Activated CD4-positive, alpha-beta T cell treated with anti-CD3 and anti-CD28 coated beads, Interleukin-2, Interleukin-4, amounts not matched to agents 100 ng/mL and 50 ng/mL, durations not matched to agents 16 hours and 8 hours (primary cell): ENCODE data around the gene CTNND2.

Source experiments
- DNase-seq: peaks from one replicate; pipeline ENCODE4 v3.0.0-alpha.2; 2020; ENCODE audit warnings: low spot score

CTNND2 gene

DNA sequence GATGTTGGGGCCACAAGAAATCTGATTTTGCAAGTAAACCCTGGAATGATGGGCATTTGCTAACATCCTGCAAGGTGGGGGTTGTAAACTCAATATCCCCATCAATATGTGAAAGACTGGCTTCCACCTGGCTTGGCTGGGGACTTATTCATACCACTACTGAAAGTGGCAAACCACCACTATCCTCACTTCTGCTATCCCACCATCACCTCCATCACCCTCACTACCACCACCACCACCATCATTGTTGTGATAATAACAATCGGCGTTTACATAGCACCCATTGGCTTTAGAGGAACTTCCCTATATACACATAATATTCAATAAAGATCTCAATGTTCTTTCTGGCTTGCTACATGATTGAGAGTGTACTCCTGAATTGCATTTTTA lies 918.5 kb downstream of the CTNND2 start:
- no peak for DNase-seq

DNA sequence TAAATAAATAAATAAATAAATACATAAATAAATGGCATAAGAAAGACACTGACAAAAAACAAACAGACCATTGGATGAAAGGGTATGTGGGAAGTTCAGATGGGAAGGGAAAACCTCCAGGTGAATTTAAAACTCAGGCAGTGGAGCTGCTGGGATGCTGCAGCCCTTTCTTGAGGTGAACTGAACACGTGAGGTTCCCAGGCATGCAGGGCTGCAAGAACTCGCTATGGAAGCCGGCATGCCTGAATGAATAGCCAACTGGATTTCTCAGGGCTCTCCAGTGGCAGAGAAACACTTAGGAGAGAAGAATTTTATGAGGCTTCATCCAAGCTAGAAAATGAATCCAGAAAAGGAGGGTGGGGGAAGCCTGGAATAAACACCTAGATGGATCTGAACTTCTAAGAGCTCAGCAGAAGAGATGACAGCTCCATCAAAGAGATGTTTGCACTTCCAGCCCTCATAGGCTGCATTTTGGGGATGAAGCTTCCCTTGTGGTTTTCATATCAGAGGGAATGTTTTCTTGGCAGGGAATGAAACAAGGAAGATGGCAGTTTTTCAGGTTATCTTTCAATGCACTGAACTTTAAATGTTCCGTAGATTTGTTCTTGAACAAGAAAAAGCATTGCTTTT lies 919.0 kb downstream of the CTNND2 start:
- DNase-seq, result no peak

DNA sequence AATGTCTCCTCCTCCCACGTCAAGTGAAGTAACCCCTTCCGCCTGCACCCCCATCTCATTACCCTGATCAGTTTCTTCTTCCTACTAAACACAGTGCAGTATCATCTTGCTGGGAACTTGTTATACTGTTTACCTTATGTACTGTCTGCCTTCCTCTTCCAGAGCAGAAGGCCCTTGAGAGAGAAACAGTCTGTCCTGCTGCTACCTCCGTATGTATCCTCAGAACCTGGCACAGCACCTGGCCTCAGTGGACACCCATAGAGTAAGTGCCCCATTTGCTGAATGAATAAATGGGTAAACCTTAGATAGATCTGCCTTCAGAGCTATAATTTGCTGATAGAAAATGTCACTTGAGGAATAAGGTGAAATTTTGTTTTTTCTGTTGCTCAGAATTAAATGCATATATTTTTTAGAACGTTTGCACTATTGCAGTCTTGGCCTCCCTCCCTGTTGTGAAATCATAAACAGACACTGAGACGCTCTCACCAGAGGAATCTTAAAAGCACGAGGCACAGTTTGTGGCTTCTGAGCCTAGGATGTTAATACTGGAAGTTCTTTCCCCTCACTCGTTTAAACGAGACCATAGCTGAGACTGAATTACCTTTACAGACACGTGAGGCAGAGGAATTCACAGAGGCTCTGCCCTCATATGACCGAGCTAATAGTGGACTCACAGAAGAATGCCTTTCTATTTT lies 920.1 kb downstream of the CTNND2 start:
- DNase-seq, result no peak

DNA sequence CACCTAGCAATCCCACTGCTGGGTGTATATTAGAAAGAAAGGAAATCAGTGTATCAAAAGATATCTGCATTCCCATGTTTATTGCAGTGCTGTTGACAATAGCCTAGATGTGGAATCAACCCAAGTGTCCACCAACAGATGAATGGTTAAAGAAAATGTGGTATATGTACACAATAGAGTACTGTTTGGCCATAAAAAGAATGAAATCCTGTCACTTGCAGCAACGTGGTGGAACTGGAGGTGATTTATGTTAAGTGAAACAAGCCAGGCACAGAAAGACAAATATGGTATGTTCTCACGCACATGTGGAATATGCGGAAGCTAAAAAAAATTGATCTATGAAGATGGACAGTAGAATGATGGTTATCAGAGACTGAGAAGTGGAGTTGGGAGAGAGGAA lies 921.6 kb downstream of the CTNND2 start:
- DNase-seq, result no peak

DNA sequence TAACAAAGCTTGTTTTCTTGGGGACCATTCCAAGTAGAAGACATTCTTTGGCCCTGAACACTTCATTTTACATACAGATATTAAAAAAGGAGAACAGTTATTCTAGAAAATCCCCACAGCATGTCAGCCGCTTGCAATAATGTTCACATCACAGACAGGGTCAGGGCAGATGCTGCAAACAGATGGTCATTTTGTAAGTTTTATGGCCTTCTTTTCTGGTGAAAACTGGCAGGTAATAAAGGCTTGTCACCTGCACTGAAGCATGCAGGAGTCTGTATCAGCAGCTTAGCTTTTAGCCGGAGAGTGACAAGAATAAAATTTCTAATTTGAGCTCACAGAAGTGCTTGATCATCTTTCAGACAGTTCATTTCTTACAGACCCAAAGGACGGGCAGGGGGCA lies 922.3 kb downstream of the CTNND2 start:
- no peak for DNase-seq

DNA sequence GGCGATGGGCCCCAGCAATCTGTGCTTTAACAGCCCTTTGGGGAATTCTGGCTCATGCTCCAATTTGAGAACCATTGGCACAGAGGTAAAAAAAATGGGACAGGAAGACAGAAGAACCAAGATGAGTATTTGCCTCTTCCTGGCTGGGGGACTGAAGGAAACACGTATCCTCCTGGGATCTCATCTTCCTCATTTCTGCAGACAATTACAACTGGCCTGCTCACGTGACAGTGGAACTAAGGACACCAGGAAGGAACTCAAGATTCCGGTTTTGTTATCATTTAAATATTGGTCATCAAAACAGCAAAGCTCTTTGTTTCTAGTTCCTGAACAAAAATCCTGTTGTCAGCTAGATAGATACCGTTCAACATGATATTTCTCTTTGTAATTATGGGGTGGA lies 927.2 kb downstream of the CTNND2 start:
- DNase-seq, result no peak

DNA sequence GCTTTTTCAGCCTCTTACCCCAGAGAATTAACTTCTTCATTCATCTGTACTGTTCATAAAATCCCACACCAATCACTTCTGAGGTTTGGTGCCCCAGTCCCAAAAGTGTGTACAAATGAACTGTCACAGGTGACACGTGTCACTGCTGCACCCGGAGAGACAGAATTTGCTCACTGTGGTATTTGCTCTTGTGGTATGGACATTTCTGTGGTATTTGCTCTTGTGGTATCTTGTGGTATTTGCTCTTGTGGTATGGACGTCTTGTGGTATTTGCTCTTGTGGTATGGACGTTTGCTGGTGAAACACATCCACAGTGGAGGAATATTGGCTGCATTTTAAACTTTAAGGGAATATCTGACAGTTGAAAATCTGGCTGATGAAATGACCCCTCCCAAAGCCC lies 928.3 kb downstream of the CTNND2 start:
- no peak for DNase-seq

DNA sequence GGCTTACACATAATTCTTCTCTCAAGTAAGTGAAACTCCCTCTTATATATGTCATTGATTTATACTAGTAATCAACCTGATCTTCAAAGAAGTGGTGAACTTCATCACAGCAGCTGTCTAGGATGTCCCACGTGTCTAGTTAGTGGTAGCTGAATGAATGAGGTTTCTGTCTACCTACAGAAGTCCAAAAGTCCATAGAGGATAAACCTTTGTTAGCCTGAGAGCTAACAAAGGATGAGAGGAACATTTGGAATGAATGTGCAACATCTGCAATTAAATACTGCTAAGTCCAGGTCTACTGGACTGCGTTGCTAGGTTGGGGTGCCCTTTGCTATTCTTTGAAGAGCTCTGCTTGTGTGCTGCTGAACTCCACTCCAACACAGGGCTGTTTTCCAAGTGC lies 929.4 kb downstream of the CTNND2 start:
- no peak for DNase-seq

DNA sequence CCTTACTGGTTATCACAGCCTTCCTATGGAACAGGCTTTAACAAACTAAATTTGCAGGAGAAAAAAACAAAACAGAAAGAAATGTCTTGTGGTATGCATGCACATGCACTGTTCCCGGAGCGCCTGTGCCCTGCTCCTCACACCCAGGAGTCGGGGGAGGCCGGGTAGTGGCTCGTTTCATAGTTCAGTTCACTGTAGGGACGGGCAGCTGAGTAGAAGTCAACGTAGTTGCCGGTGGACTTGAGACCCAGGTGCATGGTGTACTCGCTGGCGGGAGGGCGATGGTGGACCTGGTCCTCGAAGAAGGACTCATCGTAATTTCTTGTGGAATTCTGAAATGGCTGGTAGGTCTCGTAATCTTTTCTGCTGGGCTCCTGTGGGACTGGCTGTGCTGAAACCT lies 930.9 kb downstream of the CTNND2 start:
- DNase-seq, result no peak

DNA sequence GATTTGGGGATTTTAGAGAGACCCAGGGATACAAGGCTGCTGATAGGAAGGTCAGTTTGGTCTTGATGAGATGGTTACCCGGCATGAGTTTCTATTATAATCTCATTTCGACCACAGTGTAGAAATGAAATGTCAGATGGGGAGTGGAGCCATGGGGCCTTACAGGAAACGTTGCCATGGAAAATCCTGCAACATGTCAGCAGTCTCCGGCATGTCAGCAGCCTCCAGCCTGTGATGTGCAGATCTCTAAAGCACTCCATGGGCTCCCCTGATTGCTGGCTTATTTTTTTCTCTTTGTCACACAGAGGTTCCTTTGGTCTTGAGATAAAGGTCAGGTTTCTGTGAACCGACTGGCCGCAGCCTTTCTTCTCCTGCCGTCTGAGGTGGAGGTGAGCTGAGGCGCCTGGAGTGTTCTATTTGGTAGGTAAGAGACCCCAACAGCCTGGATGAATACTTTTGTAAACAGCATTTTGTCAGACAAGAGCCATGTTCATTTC lies 934.5 kb downstream of the CTNND2 start:
- no peak for DNase-seq

DNA sequence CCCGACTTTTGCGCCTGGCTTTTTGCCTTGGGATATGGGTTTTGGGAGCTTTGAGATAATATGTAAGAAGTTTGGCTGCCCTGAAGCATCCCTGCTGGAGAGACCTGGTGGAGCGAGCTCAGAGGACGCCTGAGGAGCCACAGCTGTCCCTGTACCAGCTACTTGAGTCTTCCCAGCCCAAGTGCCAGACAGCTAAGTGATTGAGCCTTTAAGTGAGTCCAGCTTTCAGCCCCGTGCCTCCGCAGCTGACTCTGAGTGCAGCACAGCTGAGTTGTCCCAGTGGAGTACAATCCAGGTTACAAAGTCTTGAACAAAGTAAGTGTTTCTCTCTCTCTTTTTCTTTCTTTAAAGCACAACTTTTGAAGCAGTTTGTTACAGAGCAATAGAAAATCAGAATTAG lies 939.4 kb downstream of the CTNND2 start:
- DNase-seq, result no peak

DNA sequence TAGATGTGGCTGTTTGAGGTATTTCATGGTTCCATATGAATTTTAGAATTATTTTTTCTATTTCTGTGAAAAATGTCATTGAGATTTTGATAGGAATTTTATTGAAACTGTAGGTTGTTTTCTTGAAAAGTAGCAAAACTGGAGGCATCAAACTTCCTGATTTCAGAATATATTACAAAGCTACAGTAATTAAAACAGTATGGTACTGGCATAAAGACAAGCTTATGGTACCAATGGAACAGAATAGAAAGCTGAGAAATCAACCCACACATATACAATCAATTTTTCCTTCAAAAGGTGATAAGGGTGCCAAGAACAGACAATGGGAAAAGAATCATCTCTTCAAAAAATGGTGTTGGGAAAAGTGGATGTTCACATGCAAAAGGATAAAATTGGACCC lies 945.5 kb downstream of the CTNND2 start:
- no peak for DNase-seq

DNA sequence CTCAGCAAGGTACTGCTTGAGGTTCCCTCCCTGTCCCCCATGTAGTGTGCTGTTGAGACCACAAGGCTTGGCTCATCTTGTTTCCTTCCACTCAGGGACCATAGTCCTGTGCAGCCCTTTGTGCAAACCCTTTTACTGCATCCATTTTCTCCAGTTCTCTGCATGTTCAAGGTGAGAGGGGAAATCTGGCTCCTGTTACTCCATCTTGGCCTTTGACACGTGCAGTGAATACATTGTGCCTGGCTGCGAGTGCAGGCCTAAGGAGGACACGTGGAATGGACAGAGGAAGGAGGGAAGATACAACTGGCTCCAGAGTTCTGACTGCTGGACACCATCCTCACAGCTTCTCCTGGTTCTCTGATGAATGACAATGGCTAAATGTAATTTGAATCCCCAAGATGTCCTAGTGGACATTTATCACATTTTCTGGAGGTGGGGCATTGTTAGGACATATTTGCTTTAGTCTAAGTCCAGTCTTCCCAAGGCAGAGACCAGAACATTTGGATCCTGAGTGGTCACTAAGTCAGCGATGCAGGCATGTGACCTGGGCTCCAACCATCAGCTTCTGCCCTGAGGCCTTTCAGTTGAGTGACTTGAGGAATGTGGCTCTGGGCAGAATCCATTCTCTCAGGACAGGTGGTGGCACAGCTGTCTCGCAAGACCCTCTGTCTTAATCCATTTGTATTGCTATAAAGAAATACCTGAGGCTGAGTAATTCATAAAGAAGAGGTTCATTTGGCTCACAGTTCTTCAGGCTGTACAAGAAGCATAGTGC lies 954.2 kb downstream of the CTNND2 start:
- no peak for DNase-seq

DNA sequence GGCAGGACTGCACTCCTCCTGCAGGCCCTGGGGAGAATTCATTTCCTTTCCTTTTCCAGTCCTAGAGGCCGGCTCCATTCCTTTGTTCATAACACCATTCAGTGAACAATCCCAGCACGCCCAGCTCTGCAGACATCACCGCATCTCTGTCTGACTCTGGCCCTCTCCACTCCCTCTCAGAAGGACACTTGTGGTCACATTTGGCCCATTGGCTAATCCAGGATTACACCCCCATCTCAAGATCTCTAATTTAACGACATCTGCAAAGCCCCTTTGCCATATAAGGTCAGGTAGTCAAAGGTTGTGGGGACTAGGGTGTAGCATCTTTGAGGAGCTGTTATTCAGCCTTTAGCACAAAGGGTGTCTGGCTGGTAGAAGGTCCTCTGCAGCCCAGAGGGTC lies 958.2 kb downstream of the CTNND2 start:
- DNase-seq, result no peak

DNA sequence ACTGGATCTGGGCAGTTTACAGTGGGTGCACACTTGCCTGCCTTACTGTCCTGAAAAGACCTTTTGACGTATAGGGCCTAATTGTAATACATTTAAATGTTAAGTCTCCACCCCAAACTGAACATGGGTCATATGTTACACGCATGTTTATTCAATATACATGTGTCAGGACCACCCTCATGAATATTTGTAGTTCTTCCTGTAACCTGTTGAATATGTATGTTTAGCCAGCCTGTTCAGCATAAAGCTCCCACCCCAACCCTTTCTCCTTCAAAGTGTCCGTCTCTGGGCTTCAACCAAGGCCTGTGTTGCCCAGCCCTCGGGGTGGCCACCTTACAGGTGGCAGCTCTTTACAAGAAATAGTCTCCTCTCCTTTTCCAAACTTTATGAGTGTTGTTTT lies 962.3 kb downstream of the CTNND2 start:
- DNase-seq, result no peak

DNA sequence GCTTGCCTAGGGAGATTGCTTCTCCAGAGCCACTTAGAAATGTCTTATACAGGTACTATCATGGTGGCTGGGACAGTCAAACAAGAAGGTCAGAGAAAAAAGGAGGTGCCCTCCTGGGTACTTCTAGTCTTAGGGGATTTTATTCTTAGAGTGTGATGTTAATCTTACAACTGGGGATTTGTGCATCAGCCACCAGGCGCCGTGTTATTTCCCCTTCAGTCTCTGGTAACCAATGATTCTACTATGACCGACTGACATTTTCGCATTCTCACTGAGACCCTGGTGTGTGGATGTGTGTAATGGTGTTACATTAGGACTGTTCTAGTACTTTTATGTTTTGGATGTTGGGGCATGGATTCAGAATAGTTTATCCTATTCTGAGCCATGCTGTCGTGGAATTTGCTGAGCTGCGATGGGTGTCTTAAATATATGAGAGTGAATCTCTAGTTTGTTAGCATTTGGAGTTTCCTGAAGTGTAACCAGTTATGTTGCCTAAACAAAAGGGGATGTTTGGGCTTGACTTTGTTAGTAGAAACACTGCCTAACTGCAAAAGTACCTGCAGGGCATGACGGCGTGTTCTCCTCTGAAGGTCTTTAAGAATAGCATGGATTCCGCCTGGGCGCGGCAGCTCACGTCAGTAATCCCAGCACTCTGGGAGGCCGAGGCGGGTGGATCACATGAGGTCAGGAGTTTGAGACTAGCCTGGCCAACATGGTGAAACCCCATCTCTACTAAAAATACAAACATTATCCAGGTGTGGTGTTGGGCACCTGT lies 968.0 kb downstream of the CTNND2 start:
- DNase-seq, result no peak

DNA sequence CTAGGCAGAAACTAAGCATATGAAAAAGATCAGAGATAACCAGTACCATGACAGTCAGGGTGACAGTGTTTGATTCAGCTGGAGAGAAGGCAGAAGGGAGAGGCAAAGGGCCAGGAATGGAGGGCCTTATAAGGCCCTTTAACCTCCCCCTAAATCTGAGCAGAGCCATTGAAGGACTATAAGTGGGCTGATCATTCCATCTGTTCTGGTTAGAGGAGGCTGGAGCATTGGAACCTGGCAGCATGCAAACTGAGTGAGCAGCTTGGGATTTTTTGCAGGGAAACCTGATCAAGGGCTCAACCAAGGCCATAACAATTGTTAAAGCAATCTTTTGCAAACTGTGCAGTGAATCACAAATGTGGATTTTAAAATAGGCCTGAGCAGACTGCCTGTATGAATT lies 968.7 kb downstream of the CTNND2 start:
- no peak for DNase-seq

DNA sequence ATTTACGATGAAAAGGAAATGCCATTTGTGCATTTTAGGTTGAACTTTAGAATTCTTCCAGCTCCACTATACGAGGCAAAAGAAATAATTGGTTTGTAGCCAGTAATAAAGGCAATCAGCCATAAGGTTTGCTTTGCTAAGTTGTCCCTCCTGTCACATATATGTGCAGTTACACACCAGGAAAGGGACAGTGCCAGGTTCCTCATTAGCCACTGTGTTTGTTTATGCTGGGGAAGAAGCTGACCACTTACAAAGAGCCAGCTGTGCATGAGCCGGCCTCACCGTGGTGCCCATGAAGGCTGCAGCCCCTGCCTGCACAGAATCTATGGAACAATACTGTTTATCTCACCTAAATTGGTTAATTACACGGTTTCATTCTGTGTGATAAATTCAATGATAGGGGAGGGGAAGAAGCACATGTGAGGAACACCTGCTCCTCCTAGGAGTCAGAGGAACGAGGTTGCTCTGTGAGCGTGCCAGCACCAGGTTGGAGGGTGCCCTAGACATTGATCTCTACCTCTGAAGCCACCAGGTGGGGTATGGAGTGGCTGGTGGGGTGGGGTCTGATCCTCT lies 969.4 kb downstream of the CTNND2 start:
- DNase-seq, result no peak

DNA sequence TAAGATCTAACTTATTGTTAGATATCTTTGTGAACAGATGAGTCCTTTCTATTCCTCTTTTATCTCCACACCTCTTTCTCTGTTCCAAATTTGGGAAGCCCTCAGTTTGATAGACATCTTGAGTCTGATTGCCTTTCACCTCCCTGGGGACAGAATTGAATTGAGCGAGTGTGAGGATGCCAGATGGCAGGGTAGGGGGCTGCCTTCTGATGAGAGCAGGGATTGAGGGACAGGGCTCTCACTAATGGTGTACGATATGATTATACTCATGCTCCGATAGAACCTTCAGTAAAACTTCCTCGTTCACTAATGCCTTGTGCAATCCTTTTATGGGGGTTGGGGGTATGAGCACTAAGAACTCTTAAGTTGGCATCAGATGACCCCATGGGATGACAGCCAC lies 971.1 kb downstream of the CTNND2 start:
- DNase-seq, result no peak

DNA sequence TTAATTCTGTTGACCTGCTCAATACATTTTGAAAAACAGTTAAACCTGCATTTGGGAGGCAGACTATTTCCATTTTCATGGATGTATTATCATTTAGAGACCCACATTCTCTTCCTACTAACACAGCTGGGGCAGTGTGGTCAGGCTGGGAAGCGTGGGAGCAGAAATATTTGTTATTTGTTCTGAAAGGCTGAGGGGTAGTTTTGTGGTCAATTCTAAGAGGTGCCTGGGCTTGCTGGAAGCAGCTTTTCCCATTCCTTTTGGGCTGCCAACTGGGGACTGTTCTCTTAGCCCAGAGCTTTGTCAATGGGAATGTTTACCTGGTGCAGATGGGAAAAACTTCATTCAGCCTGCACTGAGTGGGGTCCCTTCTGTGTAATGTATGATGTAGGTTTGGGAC lies 971.8 kb downstream of the CTNND2 start:
- DNase-seq, result no peak

DNA sequence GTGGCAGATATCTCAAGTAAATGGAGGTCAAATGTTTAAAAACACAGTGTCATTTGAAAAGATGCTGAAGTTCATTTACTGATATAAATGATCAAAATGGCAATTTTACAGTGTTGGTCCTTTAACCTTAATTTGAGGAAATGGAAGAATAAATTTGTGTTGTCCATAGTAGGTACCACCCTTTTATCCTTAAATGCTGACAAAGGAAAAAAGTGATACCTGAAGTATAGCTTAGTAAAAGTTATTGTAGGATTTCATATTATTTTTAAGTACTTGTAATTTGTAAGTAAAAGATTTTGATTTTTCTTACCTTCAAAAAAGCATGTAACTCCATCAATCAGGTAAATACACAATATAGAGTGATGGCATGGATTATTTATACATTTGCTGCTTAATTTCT lies 976.6 kb downstream of the CTNND2 start:
- no peak for DNase-seq

DNA sequence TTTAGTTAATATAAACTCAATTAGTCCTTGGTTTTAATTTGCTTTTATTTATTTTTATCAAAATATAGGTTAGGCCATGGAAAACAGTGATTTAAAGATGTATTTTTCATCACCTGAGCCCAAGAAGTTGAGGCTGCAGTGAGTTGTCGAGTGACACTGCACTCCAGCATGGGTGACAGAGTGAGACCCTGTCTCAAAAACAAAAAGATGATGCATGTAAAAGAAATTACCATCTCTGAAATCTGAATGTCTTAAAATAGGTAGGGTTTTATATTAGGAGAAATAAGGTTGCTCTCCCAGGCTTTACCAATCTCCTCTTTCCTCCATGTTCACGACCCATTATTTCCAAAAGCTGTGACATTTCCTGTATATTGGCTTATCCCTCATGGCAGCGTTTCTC lies 980.9 kb downstream of the CTNND2 start:
- DNase-seq, result no peak
